HG02623 (cell line): ENCODE results near the gene ZC3HAV1.
"Not testable (repeated sequence)": the region's sequence is repeated elsewhere in the genome, so short reads cannot be mapped to it uniquely, and the experiment has no call there.

ENCODE experiments used
- ATAC-seq: cut with Tn5 transposase; IDR thresholded peaks from one replicate; pipeline ENCODE4 v1.9.1; 2021; ENCODE audit warnings: moderate library complexity; ENCODE audit not compliant: unreplicated experiment

Gene ZC3HAV1

GRCh38 chr7:139055674-139056073 lies 53.8 kb downstream of the ZC3HAV1 start:
- no peak for ATAC-seq

GRCh38 chr7:139054656-139055055 lies 54.9 kb downstream of the ZC3HAV1 start:
- not testable (repeated sequence) for ATAC-seq

- ATAC-seq, result no peak
Observed at GRCh38 chr7:139054101-139054500, 55.4 kb downstream of the ZC3HAV1 start.

GRCh38 chr7:139051655-139052054 lies 57.9 kb downstream of the ZC3HAV1 start:
- no peak for ATAC-seq

- no peak for ATAC-seq
Observed at GRCh38 chr7:139049936-139050335, 59.6 kb downstream of the ZC3HAV1 start.

GRCh38 chr7:139049111-139049510 lies 60.4 kb downstream of the ZC3HAV1 start:
- ATAC-seq, result no peak

- ATAC-seq, result no peak
Observed at GRCh38 chr7:139047970-139048369, 61.5 kb downstream of the ZC3HAV1 start.

GRCh38 chr7:139046143-139046542 lies 63.4 kb downstream of the ZC3HAV1 start:
- no peak for ATAC-seq

- no peak for ATAC-seq
Observed at GRCh38 chr7:139044813-139045794, 64.4 kb downstream of the ZC3HAV1 start.

- no peak for ATAC-seq
Observed at GRCh38 chr7:139043823-139044812, 65.4 kb downstream of the ZC3HAV1 start.

GRCh38 chr7:139041378-139042085 lies 68.0 kb downstream of the ZC3HAV1 start:
- ATAC-seq, result no peak

- no peak for ATAC-seq
Observed at GRCh38 chr7:139038691-139039090, 70.8 kb downstream of the ZC3HAV1 start.

GRCh38 chr7:139036901-139037300 lies 72.6 kb downstream of the ZC3HAV1 start:
- ATAC-seq, result no peak

GRCh38 chr7:139035586-139036353 lies 73.8 kb downstream of the ZC3HAV1 start, which contains the start of gene ZC3HAV1L:
ZC3HAV1L (minus strand) TSS chr7:139036042; CDS start chr7:139036017, 25 bp downstream.
- peak; percentile 86 for ATAC-seq

GRCh38 chr7:139034855-139035585 lies 74.5 kb downstream of the ZC3HAV1 start:
- peak; percentile 22 for ATAC-seq

- ATAC-seq, result no peak
Observed at GRCh38 chr7:139034336-139034735, 75.2 kb downstream of the ZC3HAV1 start.

GRCh38 chr7:139033346-139034114 lies 76.0 kb downstream of the ZC3HAV1 start:
- no peak for ATAC-seq

- ATAC-seq, result no peak
Observed at GRCh38 chr7:139032473-139032872, 77.0 kb downstream of the ZC3HAV1 start.
